ENCODE data around the gene SF3B5. TPM values are rescaled to one million over a fixed set of nuclear protein-coding genes. Genes with fewer than 3 reads are reported as not detected.

The SF3B5 gene
- polyA plus RNA-seq, 1 donor (not counting 4 experiments of a cell fraction or from before 2014, with no cell fraction given): 199 TPM

GRCh38 chr6:144063744-144064401 lies 31.5 kb downstream of the SF3B5 start:
- Histone ChIP-seq H2AFZ (ENCODE audit: control insufficient read depth, low read length) (peak overlapping the region; percentile 62), H3K9me3 (ENCODE audit: control insufficient read depth, low read depth, low read length) (no peaks in the 10 kb centered on the region), H3K4me3 (ENCODE audit: control insufficient read depth in 2 of 3, extremely low read depth in 1 of 3, insufficient read depth in 2 of 3, low read depth in 1 of 3, low read length in 3 of 3) (peak overlapping the region; percentile 50 to 66 (median 66)), H3K79me2 (ENCODE audit: control insufficient read depth, insufficient read depth, low read length) (no peaks in the 10 kb centered on the region), H3K27ac (ENCODE audit: control insufficient read depth, insufficient read depth, low read length) (no peak overlapping the region), H3K4me2 (ENCODE audit: control insufficient read depth, extremely low read depth, insufficient read depth, low read depth, low read length) (peak overlapping the region; percentile 86), H3K27me3 (ENCODE audit: control insufficient read depth, extremely low read depth, insufficient read depth, low read length) (peaks cover 45% of the 10 kb centered on the region), H3K36me3 (ENCODE audit: control insufficient read depth in 2 of 2, extremely low read depth in 1 of 2, insufficient read depth in 2 of 2, low read length in 2 of 2) (no peaks in the 10 kb centered on the region), H3K9ac (ENCODE audit: control insufficient read depth, extremely low read depth, insufficient read depth, low read length) (peak overlapping the region; percentile 22), H4K20me1 (ENCODE audit: control insufficient read depth, extremely low read depth, insufficient read depth, low read length) (no peaks in the 10 kb centered on the region), H3K4me1 (ENCODE audit: control insufficient read depth, extremely low read depth, insufficient read depth, low read length) (peaks cover 8% of the 10 kb centered on the region), H3K9me1 (ENCODE audit: control insufficient read depth, extremely low read depth, insufficient read depth, low read length) (no peaks in the 10 kb centered on the region)
- dilution Hi-C loops (cut with MboI; ENCODE audit: extremely low pct_ligation_motif_present, low sequenced_read_pairs): no loop called here
- no peak for DNase-seq (ENCODE audit: low read depth, low spot score)
- FAIRE-seq: no peak
- TF ChIP-seq EZH2 (IDR thresholded peaks at IDR 0.05; ENCODE audit: low read length): peak; percentile 29
- TF ChIP-seq, protein P1, sequence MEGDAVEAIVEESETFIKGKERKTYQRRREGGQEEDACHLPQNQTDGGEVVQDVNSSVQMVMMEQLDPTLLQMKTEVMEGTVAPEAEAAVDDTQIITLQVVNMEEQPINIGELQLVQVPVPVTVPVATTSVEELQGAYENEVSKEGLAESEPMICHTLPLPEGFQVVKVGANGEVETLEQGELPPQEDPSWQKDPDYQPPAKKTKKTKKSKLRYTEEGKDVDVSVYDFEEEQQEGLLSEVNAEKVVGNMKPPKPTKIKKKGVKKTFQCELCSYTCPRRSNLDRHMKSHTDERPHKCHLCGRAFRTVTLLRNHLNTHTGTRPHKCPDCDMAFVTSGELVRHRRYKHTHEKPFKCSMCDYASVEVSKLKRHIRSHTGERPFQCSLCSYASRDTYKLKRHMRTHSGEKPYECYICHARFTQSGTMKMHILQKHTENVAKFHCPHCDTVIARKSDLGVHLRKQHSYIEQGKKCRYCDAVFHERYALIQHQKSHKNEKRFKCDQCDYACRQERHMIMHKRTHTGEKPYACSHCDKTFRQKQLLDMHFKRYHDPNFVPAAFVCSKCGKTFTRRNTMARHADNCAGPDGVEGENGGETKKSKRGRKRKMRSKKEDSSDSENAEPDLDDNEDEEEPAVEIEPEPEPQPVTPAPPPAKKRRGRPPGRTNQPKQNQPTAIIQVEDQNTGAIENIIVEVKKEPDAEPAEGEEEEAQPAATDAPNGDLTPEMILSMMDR (optimal IDR thresholded peaks at IDR 0.05 in 1 of 3, IDR thresholded peaks at IDR 0.05 in 1 of 3, conservative IDR thresholded peaks at IDR 0.05 in 1 of 3; ENCODE audit: extremely low read depth in 1 of 3, insufficient read depth in 2 of 3, low read length in 3 of 3): peak in 2 of 3 experiments; percentile 13 to 38

GRCh38 chr6:144063246-144063743 lies 32.1 kb downstream of the SF3B5 start:
- Histone ChIP-seq H3K79me2 (ENCODE audit: control insufficient read depth, insufficient read depth, low read length) (no peaks in the 10 kb centered on the region), H4K20me1 (ENCODE audit: control insufficient read depth, extremely low read depth, insufficient read depth, low read length) (no peaks in the 10 kb centered on the region), H3K9me3 (ENCODE audit: control insufficient read depth, low read depth, low read length) (no peaks in the 10 kb centered on the region), H3K4me2 (ENCODE audit: control insufficient read depth, extremely low read depth, insufficient read depth, low read depth, low read length) (peak overlapping the region; percentile 86), H3K4me1 (ENCODE audit: control insufficient read depth, extremely low read depth, insufficient read depth, low read length) (peaks cover 8% of the 10 kb centered on the region), H3K9ac (ENCODE audit: control insufficient read depth, extremely low read depth, insufficient read depth, low read length) (no peak overlapping the region), H3K27me3 (ENCODE audit: control insufficient read depth, extremely low read depth, insufficient read depth, low read length) (peaks cover 45% of the 10 kb centered on the region), H3K4me3 (ENCODE audit: control insufficient read depth in 2 of 3, extremely low read depth in 1 of 3, insufficient read depth in 2 of 3, low read depth in 1 of 3, low read length in 3 of 3) (peak overlapping the region; percentile 50 to 66 (median 66)), H3K36me3 (ENCODE audit: control insufficient read depth in 2 of 2, extremely low read depth in 1 of 2, insufficient read depth in 2 of 2, low read length in 2 of 2) (no peaks in the 10 kb centered on the region), H2AFZ (ENCODE audit: control insufficient read depth, low read length) (peak overlapping the region; percentile 62), H3K27ac (ENCODE audit: control insufficient read depth, insufficient read depth, low read length) (no peak overlapping the region), H3K9me1 (ENCODE audit: control insufficient read depth, extremely low read depth, insufficient read depth, low read length) (no peaks in the 10 kb centered on the region)
- no peak for FAIRE-seq
- dilution Hi-C loops (cut with MboI; ENCODE audit: extremely low pct_ligation_motif_present, low sequenced_read_pairs): no loop called here
- DNase-seq (ENCODE audit: low read depth, low spot score): no peak
- TF ChIP-seq, protein P1 (optimal IDR thresholded peaks at IDR 0.05 in 1 of 3, IDR thresholded peaks at IDR 0.05 in 1 of 3, conservative IDR thresholded peaks at IDR 0.05 in 1 of 3; ENCODE audit: extremely low read depth in 1 of 3, insufficient read depth in 2 of 3, low read length in 3 of 3): no peak
- TF ChIP-seq EZH2 (IDR thresholded peaks at IDR 0.05; ENCODE audit: low read length): peak; percentile 84

All from keratinocyte (primary cell).